Right atrium auricular region (tissue), 2 donors: Measurements from ENCODE around the gene ELOB. TPM values are rescaled to one million over a fixed set of nuclear protein-coding genes. Genes with fewer than 3 reads are reported as not detected.
A peak's percentile ranks its signal among the peaks of the same experiment; 100 is the strongest.

ENCODE experiments used
- DNase-seq: peaks from one replicate; pipeline ENCODE4 v3.0.0-alpha.2; 2019; ENCODE audit warnings: low spot score
- H3K27ac ChIP-seq, 2 donors: fragments of 200-600 bp; sonication (generic); 1 replicate in 1 of 2; 2 replicates in 1 of 2; pipeline ENCODE4 v1.5.1; 2016 to 2019
- H3K27me3 ChIP-seq, 2 donors: fragments of 200-600 bp; sonication (generic); one replicate each; pipeline versions ENCODE4 v1.5.1 to v1.6.0; 2017 to 2019
- H3K36me3 ChIP-seq: fragments of 200-600 bp; sonication (generic); one replicate; pipeline ENCODE4 v1.5.1; 2016
- H3K4me1 ChIP-seq, 2 donors: fragments of 200-600 bp; sonication (generic); one replicate each; pipeline versions ENCODE4 v1.5.1 to v1.6.0; 2017 to 2019
- H3K4me3 ChIP-seq, 2 donors: fragments of 200-600 bp; sonication (generic); 1 replicate in 1 of 2; 2 replicates in 1 of 2; pipeline ENCODE4 v1.5.1; 2017 to 2019; ENCODE audit warnings: mild to moderate bottlenecking in 1 of 2, moderate library complexity in 1 of 2
- H3K9me3 ChIP-seq, 2 donors: fragments of 200-600 bp; sonication (generic); one replicate each; pipeline ENCODE4 v1.5.1; 2019
- total RNA-seq, 2 donors: library from RNA; depleted of rRNA; stranded (reverse); fragments of >200 nt; gene quantifications; one replicate each; pipeline ENCODE4 v1.1.0, GENCODE V29; 2016
- TF ChIP-seq, protein P1 (sequence below), 2 donors: fragments of 200-600 bp; sonication (generic); IDR thresholded peaks; one replicate each; pipeline ENCODE4 v1.5.1; 2019; ENCODE audit warnings: antibody characterized with exemption in 2 of 2

Gene ELOB
- total RNA-seq, 2 donors from 2014 or later, result 408 to 856 TPM

DNA sequence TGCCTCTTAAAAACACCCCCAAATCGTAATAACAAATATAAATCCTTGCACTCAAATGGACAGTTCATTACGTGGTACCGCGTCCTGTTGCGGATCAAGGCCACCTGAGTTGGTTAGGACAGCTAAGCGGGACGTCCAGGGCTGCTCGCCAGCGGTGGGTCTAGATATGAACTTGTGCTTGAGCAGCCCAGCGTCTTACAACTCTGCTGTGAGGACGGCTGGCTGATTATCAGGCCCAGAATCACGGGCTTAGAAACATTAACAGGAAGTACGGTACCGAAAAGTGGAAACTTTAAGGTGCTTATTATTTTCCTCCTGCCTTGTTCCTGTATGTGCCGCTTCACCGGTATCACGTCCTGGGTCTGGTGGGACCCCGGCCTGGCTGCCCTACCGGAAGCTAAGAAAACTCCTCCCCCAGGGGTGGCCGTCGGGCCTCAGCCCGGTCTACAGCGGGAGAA, 25.5 kb downstream of the ELOB start:
- Histone ChIP-seq H3K27ac (peak overlapping the region; percentile 96 to 100), H3K4me3 (peak overlapping the region; percentile 75 to 98), H3K4me1 (peaks cover 0 to 37% of the 10 kb centered on the region in 2 donors), H3K27me3 (no peaks in the 10 kb centered on the region), H3K36me3 (no peaks in the 10 kb centered on the region), H3K9me3 (no peaks in the 10 kb centered on the region)
- TF ChIP-seq, protein P1, sequence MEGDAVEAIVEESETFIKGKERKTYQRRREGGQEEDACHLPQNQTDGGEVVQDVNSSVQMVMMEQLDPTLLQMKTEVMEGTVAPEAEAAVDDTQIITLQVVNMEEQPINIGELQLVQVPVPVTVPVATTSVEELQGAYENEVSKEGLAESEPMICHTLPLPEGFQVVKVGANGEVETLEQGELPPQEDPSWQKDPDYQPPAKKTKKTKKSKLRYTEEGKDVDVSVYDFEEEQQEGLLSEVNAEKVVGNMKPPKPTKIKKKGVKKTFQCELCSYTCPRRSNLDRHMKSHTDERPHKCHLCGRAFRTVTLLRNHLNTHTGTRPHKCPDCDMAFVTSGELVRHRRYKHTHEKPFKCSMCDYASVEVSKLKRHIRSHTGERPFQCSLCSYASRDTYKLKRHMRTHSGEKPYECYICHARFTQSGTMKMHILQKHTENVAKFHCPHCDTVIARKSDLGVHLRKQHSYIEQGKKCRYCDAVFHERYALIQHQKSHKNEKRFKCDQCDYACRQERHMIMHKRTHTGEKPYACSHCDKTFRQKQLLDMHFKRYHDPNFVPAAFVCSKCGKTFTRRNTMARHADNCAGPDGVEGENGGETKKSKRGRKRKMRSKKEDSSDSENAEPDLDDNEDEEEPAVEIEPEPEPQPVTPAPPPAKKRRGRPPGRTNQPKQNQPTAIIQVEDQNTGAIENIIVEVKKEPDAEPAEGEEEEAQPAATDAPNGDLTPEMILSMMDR (IDR thresholded peaks at IDR 0.05), result no peak
- DNase-seq, result no peak

DNA sequence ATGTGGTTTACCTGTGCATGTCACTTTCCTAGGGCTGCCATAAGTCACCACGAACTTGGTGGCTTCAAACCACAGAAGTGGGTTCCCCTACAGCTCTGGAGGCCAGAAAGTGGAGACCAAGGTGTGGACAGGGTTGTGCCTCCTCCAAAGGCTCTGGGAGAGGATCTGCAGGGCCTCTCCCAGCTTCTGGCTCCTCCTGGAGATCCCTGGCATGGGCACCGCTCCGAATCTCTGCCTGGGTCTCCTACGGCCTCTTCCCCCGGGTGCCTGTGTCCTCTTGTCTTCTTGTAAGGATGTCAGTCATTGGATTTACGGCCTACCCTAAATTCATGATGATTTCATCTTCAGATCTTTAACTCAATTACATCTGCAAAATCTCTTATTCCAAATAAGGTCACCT, 27.1 kb downstream of the ELOB start:
- TF ChIP-seq, protein P1 (IDR thresholded peaks at IDR 0.05), result no peak
- no peaks in the 10 kb centered on the region for H3K9me3 ChIP-seq
- no peaks in the 10 kb centered on the region for H3K36me3 ChIP-seq
- H3K4me3 ChIP-seq, result no peak overlapping the region
- H3K4me1 ChIP-seq, result peaks cover 0 to 20% of the 10 kb centered on the region in 2 donors
- no peaks in the 10 kb centered on the region for H3K27me3 ChIP-seq
- no peak for DNase-seq
- no peak overlapping the region for H3K27ac ChIP-seq

DNA sequence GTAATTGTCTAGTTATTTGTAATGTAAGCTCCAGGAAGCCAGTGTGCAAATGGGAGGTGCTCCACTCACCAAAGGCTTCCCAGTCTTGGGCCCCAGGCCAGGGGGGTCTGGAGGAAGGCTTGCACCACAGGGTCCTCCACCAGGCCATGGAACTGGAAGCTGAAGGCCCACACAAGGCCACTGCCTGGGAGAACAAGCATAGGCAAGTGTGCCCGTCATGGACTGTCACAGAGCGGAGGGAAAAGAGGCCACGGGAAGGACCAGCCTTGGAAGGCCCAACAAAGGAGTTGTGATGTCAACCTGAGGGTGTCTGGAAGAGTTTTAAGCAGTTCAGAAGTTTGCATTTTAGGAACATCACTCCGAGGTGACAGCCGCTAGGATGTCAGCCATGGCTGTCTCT, 27.6 kb downstream of the ELOB start:
- no peaks in the 10 kb centered on the region for H3K27me3 ChIP-seq
- no peaks in the 10 kb centered on the region for H3K36me3 ChIP-seq
- no peak overlapping the region for H3K27ac ChIP-seq
- no peaks in the 10 kb centered on the region for H3K9me3 ChIP-seq
- peaks cover 0 to 15% of the 10 kb centered on the region in 2 donors for H3K4me1 ChIP-seq
- TF ChIP-seq, protein P1 (IDR thresholded peaks at IDR 0.05), result no peak
- no peak overlapping the region for H3K4me3 ChIP-seq
- no peak for DNase-seq

DNA sequence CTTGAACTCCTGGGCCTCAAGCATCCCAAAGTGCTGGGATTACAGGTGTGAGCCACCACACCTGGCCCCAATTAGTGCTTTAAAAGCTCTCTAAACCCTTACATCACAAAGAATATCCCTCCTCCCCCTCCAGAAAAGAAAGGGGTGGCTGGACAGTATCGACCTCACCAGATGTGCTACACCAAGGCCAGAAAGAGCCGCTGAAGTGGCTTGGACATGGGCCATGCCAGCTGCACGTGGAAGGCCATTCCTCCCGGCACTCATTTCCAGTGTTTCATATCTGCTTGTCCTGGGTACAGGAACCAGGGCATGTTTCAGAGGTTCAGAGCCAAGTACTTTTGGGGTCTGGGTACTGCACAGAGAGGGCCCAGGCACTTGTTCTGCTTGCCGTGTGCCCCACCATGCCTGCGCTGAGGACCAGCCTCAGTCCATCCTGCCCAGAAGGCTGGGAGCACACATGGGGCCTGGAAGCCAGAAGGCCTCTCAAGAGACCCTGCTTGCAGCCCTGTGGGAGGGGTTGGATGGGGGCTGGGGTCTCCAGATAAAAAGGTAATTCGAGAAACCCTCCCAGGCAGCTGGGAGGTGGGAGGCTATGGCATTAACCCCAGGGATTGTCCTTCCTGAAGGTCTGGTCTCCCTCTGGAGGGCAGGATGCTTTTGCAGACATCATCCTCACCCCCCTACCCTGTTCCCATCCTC, 28.2 kb downstream of the ELOB start:
- Histone ChIP-seq H3K4me3 (no peak overlapping the region), H3K27ac (no peak overlapping the region), H3K27me3 (no peaks in the 10 kb centered on the region), H3K9me3 (no peaks in the 10 kb centered on the region), H3K4me1 (peaks cover 0 to 10% of the 10 kb centered on the region in 2 donors), H3K36me3 (no peaks in the 10 kb centered on the region)
- no peak for DNase-seq
- TF ChIP-seq, protein P1 (IDR thresholded peaks at IDR 0.05), result no peak

DNA sequence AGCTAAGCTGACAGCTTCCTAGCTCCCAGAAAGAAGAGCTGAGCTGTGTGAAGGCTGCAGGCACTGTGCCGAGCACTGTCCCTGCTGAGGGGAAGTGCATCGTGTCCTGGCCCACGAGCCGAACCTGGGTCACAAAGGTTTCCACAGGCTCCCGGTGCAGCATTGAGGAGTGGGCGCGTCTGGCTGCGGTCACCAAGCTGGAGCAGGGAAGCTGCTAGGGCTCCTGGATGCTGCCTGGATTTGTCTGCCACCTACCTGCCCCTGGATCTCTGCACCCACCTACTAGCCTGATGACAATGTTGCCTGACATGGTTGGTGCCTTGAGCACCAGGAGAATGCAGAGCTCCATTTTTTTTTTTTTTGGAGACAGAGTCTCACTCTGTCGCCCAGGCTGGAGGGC, 31.1 kb downstream of the ELOB start:
- TF ChIP-seq, protein P1 (IDR thresholded peaks at IDR 0.05), result no peak
- no peaks in the 10 kb centered on the region for H3K27me3 ChIP-seq
- no peak for DNase-seq
- H3K9me3 ChIP-seq, result no peaks in the 10 kb centered on the region
- H3K4me3 ChIP-seq, result no peak overlapping the region
- H3K36me3 ChIP-seq, result no peaks in the 10 kb centered on the region
- H3K4me1 ChIP-seq, result no peaks in the 10 kb centered on the region
- H3K27ac ChIP-seq, result no peak overlapping the region
